Measurements from ENCODE around the gene TRIP10. TPM values are rescaled to one million over a fixed set of nuclear protein-coding genes. Genes with fewer than 3 reads are reported as not detected.

Gene TRIP10
- total and polyA plus RNA-seq, 2 of the 13 experiments (the other 11 are each of a cell fraction or from before 2014, with no cell fraction given) = 32.5 to 33.2 TPM

- H2AFZ ChIP-seq (ENCODE audit: low read length) = no peak overlapping the region
- no peak overlapping the region for H3K27ac ChIP-seq (ENCODE audit: extremely low read length, insufficient read depth, low read length)
- no peak overlapping the region for H3K4me3 ChIP-seq (replicated peaks in 1 of 3; ENCODE audit: insufficient read depth in 1 of 3, low read depth in 2 of 3, low read length in 3 of 3)
- H3K36me3 ChIP-seq (replicated peaks in 1 of 2; ENCODE audit: control insufficient read depth in 1 of 2, insufficient read depth in 2 of 2, low read length in 2 of 2) = no peaks in the 10 kb centered on the region
- no peaks in the 10 kb centered on the region for H3K4me1 ChIP-seq (ENCODE audit: insufficient read depth, low read length)
- H4K20me1 ChIP-seq (ENCODE audit: insufficient read depth, low read length) = no peaks in the 10 kb centered on the region
- WGBS (ENCODE audit: low lambda C conversion rate) = 1% methylated on average over 6 of the region's 6 CpGs
- CTCF ChIA-PET (ENCODE audit: low intra/inter-chr PET ratio, low total read pairs) = no interaction called here
- POLR2A ChIA-PET = no interaction called here
- DNase-seq (ENCODE audit: low spot score) (no peak), ATAC-seq (no peak), FAIRE-seq (no peak)
- H3K27me3 ChIP-seq (ENCODE audit: control insufficient read depth in 1 of 2, insufficient read depth in 2 of 2, low read length in 2 of 2) = peaks cover 0 to 1% of the 10 kb centered on the region in 2 experiments; a peak in 1 of 5 replicates
- no peak overlapping the region for H3K9ac ChIP-seq (ENCODE audit: insufficient read depth, low read depth, low read length)
- peaks cover 6% of the 10 kb centered on the region; the same call in 1 of the 2 replicates for H3K9me3 ChIP-seq (ENCODE audit: low read length)
- in situ Hi-C loops (cut with HindIII; ENCODE audit: extremely low pct_ligation_motif_present, low pct_unique_long_range_greater_than_20kb) = no loop called here
- H3K79me2 ChIP-seq (ENCODE audit: insufficient read depth, low read length) = no peaks in the 10 kb centered on the region
- H3K4me2 ChIP-seq (ENCODE audit: low read depth, low read length) = no peak overlapping the region
- BruUV-seq (replicated peaks) = no TSS peak
- intact Hi-C loops (cut with micrococcal nuclease; ENCODE audit: unreplicated experiment) = no loop called here
- TF ChIP-seq, protein P1, sequence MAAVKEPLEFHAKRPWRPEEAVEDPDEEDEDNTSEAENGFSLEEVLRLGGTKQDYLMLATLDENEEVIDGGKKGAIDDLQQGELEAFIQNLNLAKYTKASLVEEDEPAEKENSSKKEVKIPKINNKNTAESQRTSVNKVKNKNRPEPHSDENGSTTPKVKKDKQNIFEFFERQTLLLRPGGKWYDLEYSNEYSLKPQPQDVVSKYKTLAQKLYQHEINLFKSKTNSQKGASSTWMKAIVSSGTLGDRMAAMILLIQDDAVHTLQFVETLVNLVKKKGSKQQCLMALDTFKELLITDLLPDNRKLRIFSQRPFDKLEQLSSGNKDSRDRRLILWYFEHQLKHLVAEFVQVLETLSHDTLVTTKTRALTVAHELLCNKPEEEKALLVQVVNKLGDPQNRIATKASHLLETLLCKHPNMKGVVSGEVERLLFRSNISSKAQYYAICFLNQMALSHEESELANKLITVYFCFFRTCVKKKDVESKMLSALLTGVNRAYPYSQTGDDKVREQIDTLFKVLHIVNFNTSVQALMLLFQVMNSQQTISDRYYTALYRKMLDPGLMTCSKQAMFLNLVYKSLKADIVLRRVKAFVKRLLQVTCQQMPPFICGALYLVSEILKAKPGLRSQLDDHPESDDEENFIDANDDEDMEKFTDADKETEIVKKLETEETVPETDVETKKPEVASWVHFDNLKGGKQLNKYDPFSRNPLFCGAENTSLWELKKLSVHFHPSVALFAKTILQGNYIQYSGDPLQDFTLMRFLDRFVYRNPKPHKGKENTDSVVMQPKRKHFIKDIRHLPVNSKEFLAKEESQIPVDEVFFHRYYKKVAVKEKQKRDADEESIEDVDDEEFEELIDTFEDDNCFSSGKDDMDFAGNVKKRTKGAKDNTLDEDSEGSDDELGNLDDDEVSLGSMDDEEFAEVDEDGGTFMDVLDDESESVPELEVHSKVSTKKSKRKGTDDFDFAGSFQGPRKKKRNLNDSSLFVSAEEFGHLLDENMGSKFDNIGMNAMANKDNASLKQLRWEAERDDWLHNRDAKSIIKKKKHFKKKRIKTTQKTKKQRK (IDR thresholded peaks at IDR 0.05; ENCODE audit: low read length) = no peak
- TF ChIP-seq HNF4G (IDR thresholded peaks at IDR 0.05; ENCODE audit: borderline replicate concordance, low read depth, low read length) (no peak), HNF4G (CRISPR knock-in tag; IDR thresholded peaks at IDR 0.05; ENCODE audit: borderline replicate concordance, low read depth) (no peak), MAX (IDR thresholded peaks at IDR 0.05) (no peak), ATF3 (CRISPR knock-in tag; IDR thresholded peaks at IDR 0.05) (no peak), ZFYVE20 (CRISPR knock-in tag; IDR thresholded peaks at IDR 0.05; ENCODE audit: borderline replicate concordance, low read depth) (no peak)
Observed at GRCh38 chr19:6791237-6791636, 51.8 kb downstream of the TRIP10 start.

Data from HepG2 (cell line).